Muscle layer of colon (tissue), 2 donors: ENCODE measurements around the gene TSSK1B.

ENCODE experiments used
- H3K27ac ChIP-seq: one replicate; pipeline ENCODE4 v1.7.0; 2013; ENCODE audit warnings: low read depth, mild to moderate bottlenecking, low read length, moderate library complexity
- H3K27me3 ChIP-seq, 2 donors: one replicate each; pipeline ENCODE4 v1.7.0; 2013; ENCODE audit warnings: low read length in 2 of 2, mild to moderate bottlenecking in 2 of 2; ENCODE audit not compliant: insufficient read depth in 2 of 2, control insufficient read depth in 1 of 2
- H3K36me3 ChIP-seq: one replicate; pipeline ENCODE4 v1.7.0; 2013; ENCODE audit warnings: mild to moderate bottlenecking, low read length; ENCODE audit not compliant: insufficient read depth
- H3K4me1 ChIP-seq: one replicate; pipeline ENCODE4 v1.7.0; 2013; ENCODE audit warnings: mild to moderate bottlenecking, low read length; ENCODE audit not compliant: insufficient read depth
- H3K4me3 ChIP-seq, 2 donors: one replicate each; pipeline ENCODE4 v1.7.0; 2013; ENCODE audit warnings: low read length in 2 of 2, low read depth in 1 of 2, mild to moderate bottlenecking in 1 of 2, moderate library complexity in 1 of 2
- H3K9ac ChIP-seq: one replicate; pipeline ENCODE4 v1.7.0; 2013; ENCODE audit warnings: low read length
- H3K9me3 ChIP-seq: one replicate; pipeline ENCODE4 v1.7.0; 2013; ENCODE audit warnings: mild to moderate bottlenecking, low read length
- donor health status: abdominal sarcoma.
- donor health status: Adenocarcinoma of cecum.

Gene TSSK1B

GRCh38 chr5:113397046-113397445, 37.7 kb downstream of the TSSK1B start:
- H3K36me3 ChIP-seq, result no peaks in the 10 kb centered on the region
- no peaks in the 10 kb centered on the region for H3K9me3 ChIP-seq
- H3K4me1 ChIP-seq, result no peaks in the 10 kb centered on the region
- no peak overlapping the region for H3K27ac ChIP-seq
- H3K4me3 ChIP-seq, result no peak overlapping the region
- H3K27me3 ChIP-seq, result no peaks in the 10 kb centered on the region
- no peak overlapping the region for H3K9ac ChIP-seq

DNA sequence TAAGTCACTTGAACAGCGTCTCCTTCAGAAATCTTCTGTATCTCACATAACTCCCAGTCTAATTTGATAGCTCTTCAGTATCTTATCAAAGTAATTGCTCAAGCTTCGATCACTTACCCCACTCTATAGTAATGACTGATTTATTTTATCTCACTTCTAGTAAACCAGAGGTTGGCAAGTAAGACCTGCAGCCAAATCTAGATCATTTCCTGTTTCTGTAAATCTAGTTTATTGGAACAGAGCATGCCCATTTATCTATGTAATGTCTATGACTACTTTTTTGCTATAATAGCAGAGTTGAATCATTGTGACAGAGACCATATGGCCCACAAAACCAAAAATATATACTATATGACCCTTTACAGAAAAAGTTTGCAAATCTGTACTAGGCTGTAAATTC, 40.1 kb downstream of the TSSK1B start:
- Histone ChIP-seq H3K9ac (no peak overlapping the region), H3K27ac (no peak overlapping the region), H3K9me3 (no peaks in the 10 kb centered on the region), H3K4me1 (no peaks in the 10 kb centered on the region), H3K4me3 (no peak overlapping the region), H3K36me3 (no peaks in the 10 kb centered on the region), H3K27me3 (no peaks in the 10 kb centered on the region)

GRCh38 chr5:113390224-113390623, 44.6 kb downstream of the TSSK1B start:
- H3K27ac ChIP-seq, result no peak overlapping the region
- H3K9ac ChIP-seq, result no peak overlapping the region
- H3K4me1 ChIP-seq, result no peaks in the 10 kb centered on the region
- no peaks in the 10 kb centered on the region for H3K9me3 ChIP-seq
- no peak overlapping the region for H3K4me3 ChIP-seq
- H3K27me3 ChIP-seq, result no peaks in the 10 kb centered on the region
- no peaks in the 10 kb centered on the region for H3K36me3 ChIP-seq

DNA sequence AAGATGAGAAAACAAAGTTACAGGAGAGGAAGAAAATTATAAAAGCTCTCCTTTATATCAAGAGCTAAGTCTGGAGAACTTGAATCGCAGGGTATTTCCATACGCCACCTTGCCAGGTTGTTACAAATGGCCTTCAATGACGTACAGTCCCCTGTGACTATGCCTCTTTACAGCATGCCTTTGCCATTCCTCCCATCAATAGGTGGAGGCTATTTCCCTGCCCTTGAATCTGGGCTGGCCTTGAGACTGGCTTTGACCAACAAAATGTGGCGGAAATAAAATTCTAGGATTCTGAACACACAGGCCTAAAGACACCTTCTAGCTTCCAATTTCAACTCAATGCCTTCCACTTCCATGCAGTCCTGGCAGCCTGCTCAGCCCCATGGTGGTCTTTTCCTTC, 45.7 kb downstream of the TSSK1B start:
- no peaks in the 10 kb centered on the region for H3K36me3 ChIP-seq
- no peaks in the 10 kb centered on the region for H3K9me3 ChIP-seq
- no peak overlapping the region for H3K27ac ChIP-seq
- H3K4me3 ChIP-seq, result no peak overlapping the region
- no peaks in the 10 kb centered on the region for H3K27me3 ChIP-seq
- no peaks in the 10 kb centered on the region for H3K4me1 ChIP-seq
- H3K9ac ChIP-seq, result no peak overlapping the region

DNA sequence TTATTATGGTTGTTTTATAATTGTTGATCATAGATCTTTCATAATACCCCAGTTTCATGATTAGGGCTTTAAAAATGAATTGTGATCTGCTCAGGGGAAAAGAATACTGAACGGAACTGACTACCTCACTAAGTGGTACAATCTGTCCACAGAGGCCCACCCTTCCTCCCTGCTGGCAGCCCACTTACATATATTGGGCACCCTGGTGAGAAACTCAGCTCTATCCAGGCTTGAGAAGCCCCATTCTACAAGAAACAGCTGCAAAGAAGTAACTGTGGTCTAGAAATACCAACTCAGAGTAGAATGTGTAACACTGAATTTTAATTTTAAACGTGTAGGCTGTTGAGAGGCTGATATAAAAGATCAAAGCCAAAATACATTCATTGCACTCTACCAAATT, 46.9 kb downstream of the TSSK1B start:
- H3K9me3 ChIP-seq, result no peaks in the 10 kb centered on the region
- H3K27ac ChIP-seq, result no peak overlapping the region
- no peaks in the 10 kb centered on the region for H3K4me1 ChIP-seq
- H3K4me3 ChIP-seq, result no peak overlapping the region
- no peak overlapping the region for H3K9ac ChIP-seq
- no peaks in the 10 kb centered on the region for H3K36me3 ChIP-seq
- no peaks in the 10 kb centered on the region for H3K27me3 ChIP-seq

DNA sequence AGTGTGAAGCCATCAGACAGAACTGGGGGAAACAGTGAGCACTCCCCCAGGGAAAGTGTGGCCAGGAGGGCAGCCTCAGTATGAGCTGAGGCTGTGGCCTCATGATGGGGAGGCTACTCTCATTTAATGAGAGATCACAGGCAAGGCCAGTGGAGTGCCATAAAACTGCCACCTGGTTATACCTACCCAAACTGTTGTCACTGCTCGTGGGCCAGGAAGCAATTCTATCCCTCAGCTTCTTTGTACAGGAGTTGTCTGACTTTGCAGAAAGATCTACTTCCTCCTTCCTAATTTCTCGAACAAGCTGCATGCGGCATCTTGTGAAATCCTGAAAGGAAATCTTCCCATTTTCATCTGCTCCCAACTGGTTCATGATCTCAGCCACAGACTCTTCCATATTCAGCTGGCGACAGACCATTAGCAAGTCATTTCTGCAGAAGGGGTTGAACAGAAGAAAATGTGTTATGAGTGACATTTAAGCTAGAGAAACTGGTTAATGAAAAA, 50.0 kb downstream of the TSSK1B start:
- no peaks in the 10 kb centered on the region for H3K36me3 ChIP-seq
- no peak overlapping the region for H3K9ac ChIP-seq
- no peaks in the 10 kb centered on the region for H3K4me1 ChIP-seq
- H3K27ac ChIP-seq, result no peak overlapping the region
- no peak overlapping the region for H3K4me3 ChIP-seq
- H3K9me3 ChIP-seq, result no peaks in the 10 kb centered on the region
- no peaks in the 10 kb centered on the region for H3K27me3 ChIP-seq

DNA sequence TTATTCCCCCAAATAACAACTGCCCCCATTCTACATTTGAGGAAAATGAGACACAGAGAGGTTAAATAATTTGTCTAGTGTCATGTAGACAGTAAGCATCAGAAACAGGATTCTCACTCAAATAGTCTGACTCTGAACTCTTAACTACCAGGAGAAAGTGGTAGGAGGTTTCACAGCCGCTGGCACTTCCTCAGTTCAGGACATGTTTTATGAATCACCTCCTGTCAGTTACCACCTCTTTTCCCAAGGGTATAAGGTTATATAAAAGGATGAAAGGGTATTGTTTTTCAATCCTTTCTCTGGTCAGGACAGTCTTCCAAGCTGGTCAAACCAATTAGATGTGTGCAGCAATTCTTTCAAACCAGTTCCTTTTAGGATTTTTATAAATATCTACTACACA, 52.1 kb downstream of the TSSK1B start:
- H3K4me1 ChIP-seq, result no peaks in the 10 kb centered on the region
- H3K9ac ChIP-seq, result no peak overlapping the region
- H3K36me3 ChIP-seq, result no peaks in the 10 kb centered on the region
- no peaks in the 10 kb centered on the region for H3K9me3 ChIP-seq
- no peak overlapping the region for H3K27ac ChIP-seq
- no peaks in the 10 kb centered on the region for H3K27me3 ChIP-seq
- no peak overlapping the region for H3K4me3 ChIP-seq
